GM12892 (cell line): Measurements from ENCODE around the gene OR2Y1.

Experiments
- POLR2A ChIP-seq: IDR thresholded peaks from 2 replicates; pipeline ENCODE4 v1.6.1; 2011; ENCODE audit warnings: low read depth, low read length, control low read depth
- POLR2AphosphoS5 ChIP-seq: IDR thresholded peaks from 2 replicates; pipeline ENCODE4 v1.6.1; 2011; ENCODE audit warnings: low read depth, low read length, control low read depth
- TAF1 ChIP-seq: IDR thresholded peaks from 2 replicates; pipeline ENCODE4 v1.6.1; 2011; ENCODE audit warnings: low read depth, mild to moderate bottlenecking, control low read depth, low read length, borderline replicate concordance

- TF ChIP-seq POLR2A, result no peak
- no peak for TF ChIP-seq POLR2AphosphoS5
- TF ChIP-seq TAF1, result no peak
Measured at GRCh38 chr5:180769821-180770220, 30.0 kb upstream of the OR2Y1 start.
